ENCODE data around the gene ALOX12B.

Gene ALOX12B

GRCh38 chr17:8100763-8101162, 13.2 kb upstream of the ALOX12B start:
- H3K27ac ChIP-seq = no peak overlapping the region
- no peaks in the 10 kb centered on the region for H3K36me3 ChIP-seq (ENCODE audit: insufficient read depth)
- no peak overlapping the region for H3K4me2 ChIP-seq
- H2AFZ ChIP-seq (ENCODE audit: low read depth) = no peak overlapping the region
- no peak for TF ChIP-seq CTCF (conservative IDR thresholded peaks at IDR 0.05; ENCODE audit: low read depth, low read length)
- no peaks in the 10 kb centered on the region for H3K27me3 ChIP-seq (ENCODE audit: insufficient read depth, low read depth)
- no peaks in the 10 kb centered on the region for H3K4me1 ChIP-seq (ENCODE audit: low read depth, poor library complexity, severe bottlenecking)
- H3K4me3 ChIP-seq (IDR thresholded peaks at IDR 0.05; ENCODE audit: insufficient read depth, low read depth, low read length) = no peak overlapping the region
- no peak overlapping the region for H3K9ac ChIP-seq
- H3K79me2 ChIP-seq (ENCODE audit: insufficient read depth, low read depth) = no peaks in the 10 kb centered on the region
- no peaks in the 10 kb centered on the region for H4K20me1 ChIP-seq (ENCODE audit: insufficient read depth)

GRCh38 chr17:8100111-8100510, 12.6 kb upstream of the ALOX12B start:
- Histone ChIP-seq H3K4me2 (no peak overlapping the region), H4K20me1 (ENCODE audit: insufficient read depth) (no peaks in the 10 kb centered on the region), H3K4me3 (IDR thresholded peaks at IDR 0.05; ENCODE audit: insufficient read depth, low read depth, low read length) (no peak overlapping the region), H3K27me3 (ENCODE audit: insufficient read depth, low read depth) (no peaks in the 10 kb centered on the region), H2AFZ (ENCODE audit: low read depth) (no peak overlapping the region), H3K4me1 (ENCODE audit: low read depth, poor library complexity, severe bottlenecking) (no peaks in the 10 kb centered on the region), H3K79me2 (ENCODE audit: insufficient read depth, low read depth) (no peaks in the 10 kb centered on the region), H3K9ac (no peak overlapping the region), H3K27ac (no peak overlapping the region), H3K36me3 (ENCODE audit: insufficient read depth) (no peaks in the 10 kb centered on the region)
- TF ChIP-seq CTCF (conservative IDR thresholded peaks at IDR 0.05; ENCODE audit: low read depth, low read length) = no peak

- no peak overlapping the region for H3K4me3 ChIP-seq (IDR thresholded peaks at IDR 0.05; ENCODE audit: insufficient read depth, low read depth, low read length)
- H2AFZ ChIP-seq (ENCODE audit: low read depth) = no peak overlapping the region
- no peaks in the 10 kb centered on the region for H3K4me1 ChIP-seq (ENCODE audit: low read depth, poor library complexity, severe bottlenecking)
- H4K20me1 ChIP-seq (ENCODE audit: insufficient read depth) = no peaks in the 10 kb centered on the region
- H3K36me3 ChIP-seq (ENCODE audit: insufficient read depth) = no peaks in the 10 kb centered on the region
- H3K27me3 ChIP-seq (ENCODE audit: insufficient read depth, low read depth) = no peaks in the 10 kb centered on the region
- no peak overlapping the region for H3K27ac ChIP-seq
- no peak overlapping the region for H3K9ac ChIP-seq
- no peak overlapping the region for H3K4me2 ChIP-seq
- H3K79me2 ChIP-seq (ENCODE audit: insufficient read depth, low read depth) = no peaks in the 10 kb centered on the region
- TF ChIP-seq CTCF (conservative IDR thresholded peaks at IDR 0.05; ENCODE audit: low read depth, low read length) = no peak
Observed at GRCh38 chr17:8096541-8096940, 9.0 kb upstream of the ALOX12B start.

GRCh38 chr17:8095361-8095760, 7.8 kb upstream of the ALOX12B start:
- H4K20me1 ChIP-seq (ENCODE audit: insufficient read depth) = no peaks in the 10 kb centered on the region
- H3K4me3 ChIP-seq (IDR thresholded peaks at IDR 0.05; ENCODE audit: insufficient read depth, low read depth, low read length) = no peak overlapping the region
- H3K79me2 ChIP-seq (ENCODE audit: insufficient read depth, low read depth) = no peaks in the 10 kb centered on the region
- H3K4me1 ChIP-seq (ENCODE audit: low read depth, poor library complexity, severe bottlenecking) = no peaks in the 10 kb centered on the region
- H3K4me2 ChIP-seq = no peak overlapping the region
- H2AFZ ChIP-seq (ENCODE audit: low read depth) = no peak overlapping the region
- H3K27me3 ChIP-seq (ENCODE audit: insufficient read depth, low read depth) = no peaks in the 10 kb centered on the region
- H3K9ac ChIP-seq = no peak overlapping the region
- no peak overlapping the region for H3K27ac ChIP-seq
- TF ChIP-seq CTCF (conservative IDR thresholded peaks at IDR 0.05; ENCODE audit: low read depth, low read length) = no peak
- no peaks in the 10 kb centered on the region for H3K36me3 ChIP-seq (ENCODE audit: insufficient read depth)

Data from KMS-11 (cell line).